ENCODE measurements around the gene RAD51B.
A peak's percentile ranks its signal among the peaks of the same experiment; 100 is the strongest.

Gene RAD51B

DNA sequence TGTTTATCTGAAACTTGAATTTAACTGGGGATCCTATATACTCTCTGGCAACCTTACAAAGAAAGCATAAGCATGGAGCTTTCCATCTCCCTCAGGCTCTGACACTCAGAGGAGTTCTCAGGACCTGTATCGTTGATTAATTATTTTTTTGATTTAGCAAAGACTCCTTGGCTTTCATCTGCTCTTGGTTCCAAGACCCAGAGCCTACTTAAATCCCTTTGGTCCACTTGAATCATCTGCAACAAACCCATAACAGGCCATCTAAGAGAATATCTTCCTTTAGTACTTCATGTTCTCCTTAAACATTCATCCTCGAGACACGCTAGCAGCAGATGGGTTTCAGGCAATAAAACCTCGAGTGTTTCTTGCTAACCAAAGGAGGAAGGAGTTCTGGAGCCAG, 887.9 kb downstream of the RAD51B start:
- peak; percentile 48 for DNase-seq

DNA sequence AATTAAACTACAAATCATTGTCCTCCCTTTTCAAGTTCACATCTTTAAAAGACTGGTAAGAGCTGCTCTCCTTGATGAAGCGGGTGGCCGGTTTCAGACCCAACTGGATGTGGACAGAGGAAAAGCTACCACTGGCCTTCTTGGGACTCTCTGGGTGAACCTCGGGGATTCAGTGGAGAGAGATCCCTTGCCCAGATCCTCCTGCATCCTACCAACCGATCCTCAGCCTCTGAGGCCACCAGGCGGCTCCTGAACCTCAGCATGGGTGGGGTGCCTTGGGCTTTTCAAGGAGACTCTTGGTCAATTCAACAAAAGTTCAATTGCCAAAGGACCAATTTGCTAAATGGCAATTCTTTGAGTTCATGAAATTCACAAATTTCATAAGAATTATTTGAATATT, 888.8 kb downstream of the RAD51B start:
- no peak for DNase-seq

DNA sequence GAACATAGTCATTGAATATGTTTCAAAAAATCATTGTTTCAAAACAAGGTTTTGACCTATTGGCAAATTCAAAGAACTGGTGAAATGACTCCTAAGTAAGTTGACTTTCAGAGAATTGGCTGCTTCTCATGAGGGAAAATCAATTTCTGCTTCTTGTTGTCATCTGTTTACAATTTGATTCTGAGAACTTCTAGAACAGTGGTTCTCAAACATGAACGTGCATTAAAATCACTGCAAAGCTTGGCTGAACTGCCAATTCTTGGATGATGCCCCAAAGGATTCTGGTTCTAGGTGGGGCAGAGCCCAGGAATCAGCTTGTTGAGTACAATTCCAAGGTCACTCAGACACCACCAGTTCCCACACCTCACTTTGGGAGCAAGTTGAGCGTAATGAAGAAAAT, 889.4 kb downstream of the RAD51B start:
- DNase-seq, result no peak

DNA sequence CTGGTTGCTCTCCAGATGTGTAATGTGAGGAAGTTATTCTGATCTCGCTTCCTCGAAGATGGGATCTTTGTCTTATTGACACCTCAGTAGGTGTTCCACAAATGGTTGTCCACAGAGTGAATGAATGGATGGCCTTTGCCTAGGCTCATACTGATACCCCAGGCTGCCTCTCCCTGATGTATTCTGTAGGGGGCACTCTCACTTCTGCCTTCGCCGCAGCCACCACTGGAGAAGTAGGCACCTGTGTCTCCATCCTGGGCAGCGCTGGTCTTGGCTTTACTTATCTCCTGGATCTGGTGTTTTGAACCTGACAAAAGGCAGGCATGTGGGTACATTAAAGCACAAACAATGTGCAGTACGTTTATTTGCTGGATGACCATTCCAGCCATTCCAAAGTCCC, 891.2 kb downstream of the RAD51B start:
- DNase-seq, result no peak

DNA sequence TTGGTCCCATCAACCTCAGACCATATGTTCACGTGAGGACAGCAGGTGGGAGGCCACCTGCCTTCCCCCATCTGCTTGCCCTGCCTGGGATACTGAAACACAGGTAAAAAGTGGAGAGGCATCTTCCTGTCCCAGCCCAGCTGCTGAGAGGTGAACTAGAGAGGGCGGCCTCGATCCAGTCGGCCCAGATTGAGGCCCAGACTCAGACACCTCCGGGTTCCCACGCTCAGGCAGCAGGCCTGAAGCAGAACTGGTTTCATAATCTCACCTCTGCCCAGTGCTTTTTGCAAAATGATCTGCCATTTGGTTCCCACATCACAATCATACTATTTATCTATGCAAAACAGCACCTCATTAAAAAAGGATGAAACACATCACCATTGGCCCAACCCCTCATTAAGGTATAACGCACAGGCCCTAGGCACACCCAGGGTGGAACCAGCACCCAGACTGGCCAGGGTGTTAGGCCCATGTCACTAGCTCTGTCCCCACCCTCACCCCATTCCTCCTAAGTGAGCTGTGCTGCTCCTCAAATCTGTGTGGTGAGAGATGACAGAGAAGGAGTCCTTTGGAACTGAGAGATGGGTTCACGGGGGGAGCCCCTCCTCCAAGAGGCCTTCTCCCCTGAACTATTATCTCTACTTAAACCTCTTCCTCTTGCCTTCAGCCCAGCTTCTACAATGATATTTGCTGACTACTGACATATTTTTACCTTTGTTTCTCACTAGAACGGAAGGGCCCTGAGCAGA, 892.2 kb downstream of the RAD51B start:
- DNase-seq, result no peak

DNA sequence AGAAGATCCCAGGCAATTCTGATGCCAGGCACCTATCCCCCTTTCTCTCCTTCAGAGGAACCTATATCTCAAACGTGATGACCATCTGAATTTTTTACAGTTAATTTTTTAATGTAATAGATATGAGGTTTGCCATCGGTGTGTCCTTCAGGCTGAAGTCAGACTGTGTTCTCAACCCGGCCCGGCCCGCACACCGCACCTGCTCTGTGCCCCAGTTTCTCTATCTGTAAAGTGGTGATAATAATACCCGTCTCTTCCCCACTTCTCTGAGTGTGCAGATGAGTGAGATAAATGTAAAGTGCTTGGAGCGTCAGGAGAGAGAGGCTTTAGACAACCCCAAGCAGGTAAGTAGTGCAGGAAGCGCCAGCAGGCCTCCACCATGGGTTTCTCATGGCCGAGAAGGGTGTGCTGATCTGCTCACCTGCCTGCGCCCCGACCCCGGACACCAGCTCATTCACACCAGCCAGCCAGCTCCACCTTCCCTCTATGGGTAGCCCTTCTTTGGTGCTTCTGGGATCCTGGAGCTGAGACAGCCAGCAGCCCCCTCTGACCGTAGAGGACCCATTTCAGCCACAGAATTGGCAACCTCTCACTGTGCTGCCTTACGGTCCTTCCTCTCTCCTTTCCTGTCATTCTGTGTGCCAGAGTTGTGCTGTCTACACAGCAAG, 893.3 kb downstream of the RAD51B start:
- DNase-seq, result no peak

DNA sequence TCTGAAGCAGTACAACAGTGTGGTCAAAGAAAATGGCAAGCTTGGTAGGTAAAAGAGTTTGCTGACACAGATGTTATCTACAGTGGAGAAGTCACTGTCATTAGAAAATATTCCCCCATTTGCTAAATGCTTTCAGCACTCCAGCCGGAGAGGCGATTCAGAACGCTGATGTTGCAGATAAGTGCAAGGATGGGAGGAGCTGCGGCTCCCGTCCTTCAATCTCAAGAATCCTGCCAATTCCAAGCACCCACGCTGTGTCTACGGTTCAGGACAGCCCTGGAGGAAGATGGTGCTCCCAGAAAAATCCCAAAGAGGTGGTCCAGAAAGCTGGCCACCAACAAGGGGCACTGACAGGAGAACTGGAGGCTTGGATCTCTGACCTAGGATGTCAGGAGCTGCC, 894.2 kb downstream of the RAD51B start:
- DNase-seq, result no peak

DNA sequence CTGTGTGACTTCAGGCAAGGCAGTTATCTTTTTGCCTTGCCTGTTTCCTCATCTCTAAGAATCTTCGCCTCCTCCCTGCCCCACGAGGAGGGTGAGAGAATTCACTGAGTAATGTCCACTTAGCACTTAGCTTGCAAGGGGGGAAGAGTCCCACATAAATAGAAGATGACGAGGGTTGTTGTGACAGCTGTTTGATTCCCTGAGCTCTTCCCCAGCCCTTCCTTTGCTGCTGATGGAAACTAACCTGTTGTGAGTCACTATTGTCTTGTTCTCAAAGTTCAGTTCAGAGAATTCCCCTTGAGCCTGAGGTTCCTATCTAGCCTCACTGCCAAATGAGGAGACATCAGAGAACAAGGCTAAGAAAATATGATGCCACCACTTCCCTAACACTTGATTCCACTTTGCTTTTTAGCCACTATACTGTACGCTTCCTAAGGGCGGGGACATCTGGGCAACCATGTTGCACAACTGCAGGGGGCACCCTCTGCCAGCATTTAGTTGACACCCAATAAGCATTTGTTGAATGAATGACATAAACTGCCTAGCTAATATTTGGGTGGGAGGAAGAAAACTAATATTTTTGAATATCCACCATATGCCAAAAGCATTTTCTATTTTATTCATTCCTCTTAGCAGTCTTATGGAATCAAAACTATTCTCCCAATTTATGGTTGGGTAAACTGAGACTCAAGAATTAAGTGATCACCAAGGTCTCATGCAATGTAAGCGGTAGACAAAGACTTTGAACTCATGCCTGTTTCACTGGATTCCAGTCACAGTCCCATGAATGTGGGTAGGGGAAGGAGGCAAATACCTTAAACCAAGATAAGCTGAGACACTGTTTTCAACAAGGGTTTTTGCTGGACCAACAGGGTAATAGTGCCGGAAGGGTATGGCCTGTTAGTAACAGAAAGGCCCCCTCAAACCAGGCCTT, 895.7 kb downstream of the RAD51B start:
- DNase-seq, result no peak

DNA sequence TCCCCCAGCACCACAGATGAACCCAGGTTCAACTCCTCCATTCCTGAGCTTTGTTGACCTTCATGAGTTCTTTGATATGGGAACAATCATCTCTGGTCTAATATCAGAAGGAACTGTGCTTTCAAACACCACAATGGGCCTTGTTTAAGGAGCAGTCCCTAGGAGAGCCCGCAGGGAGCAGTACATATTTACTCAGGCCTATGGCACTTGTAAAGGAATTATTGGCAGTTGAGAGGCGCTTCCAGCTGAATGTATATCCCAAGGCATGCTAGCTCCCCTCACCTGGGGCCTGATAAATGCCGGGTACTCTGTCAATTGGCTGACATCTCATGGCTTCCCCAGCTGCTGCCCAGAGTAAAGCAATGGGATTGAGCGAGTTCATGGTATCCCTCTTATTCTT, 897.1 kb downstream of the RAD51B start:
- no peak for DNase-seq

DNA sequence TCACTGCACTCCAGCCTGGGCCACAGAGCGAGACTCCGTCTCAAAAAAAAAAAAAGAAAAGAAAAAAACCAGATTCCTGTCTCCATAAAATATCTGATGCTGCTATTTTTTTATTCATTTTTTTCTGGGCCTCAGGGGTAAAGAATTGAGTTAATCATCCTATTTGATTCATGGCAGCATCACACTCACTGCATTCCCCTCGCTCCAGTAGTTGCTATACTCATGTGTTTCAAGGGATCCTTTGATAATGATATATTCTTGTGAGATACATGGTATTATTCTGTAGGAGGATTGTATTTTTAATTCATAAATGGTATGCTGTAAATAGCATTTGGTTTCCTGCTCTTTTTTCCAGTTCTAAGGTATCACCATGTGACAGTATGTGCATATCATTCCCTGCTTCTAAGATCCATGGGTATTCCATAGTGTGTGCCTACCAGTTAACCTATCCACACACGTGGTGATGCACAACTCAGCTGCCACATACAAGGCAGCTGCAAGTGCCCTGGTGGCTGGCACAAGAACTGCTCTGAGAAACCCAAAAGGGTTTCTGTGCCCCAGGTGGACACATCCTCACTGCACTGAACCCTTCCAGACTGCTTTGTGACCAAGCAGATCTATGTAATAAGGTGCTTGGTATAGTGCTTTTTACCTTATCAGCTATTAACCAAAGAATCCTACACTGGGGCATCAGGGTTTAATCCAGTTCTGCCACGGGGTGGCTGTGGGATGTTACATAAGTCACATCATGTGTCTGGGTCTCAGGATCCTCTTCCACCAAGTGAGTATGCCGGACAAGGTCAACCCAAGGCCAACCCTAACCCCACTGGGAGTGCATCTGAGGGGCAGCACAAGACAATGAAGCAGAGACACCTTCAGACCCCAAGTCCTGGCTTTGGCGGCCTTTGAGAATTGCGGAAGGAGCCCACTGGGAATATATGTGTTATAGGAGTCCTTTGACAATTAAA, 898.7 kb downstream of the RAD51B start:
- DNase-seq, result no peak

DNA sequence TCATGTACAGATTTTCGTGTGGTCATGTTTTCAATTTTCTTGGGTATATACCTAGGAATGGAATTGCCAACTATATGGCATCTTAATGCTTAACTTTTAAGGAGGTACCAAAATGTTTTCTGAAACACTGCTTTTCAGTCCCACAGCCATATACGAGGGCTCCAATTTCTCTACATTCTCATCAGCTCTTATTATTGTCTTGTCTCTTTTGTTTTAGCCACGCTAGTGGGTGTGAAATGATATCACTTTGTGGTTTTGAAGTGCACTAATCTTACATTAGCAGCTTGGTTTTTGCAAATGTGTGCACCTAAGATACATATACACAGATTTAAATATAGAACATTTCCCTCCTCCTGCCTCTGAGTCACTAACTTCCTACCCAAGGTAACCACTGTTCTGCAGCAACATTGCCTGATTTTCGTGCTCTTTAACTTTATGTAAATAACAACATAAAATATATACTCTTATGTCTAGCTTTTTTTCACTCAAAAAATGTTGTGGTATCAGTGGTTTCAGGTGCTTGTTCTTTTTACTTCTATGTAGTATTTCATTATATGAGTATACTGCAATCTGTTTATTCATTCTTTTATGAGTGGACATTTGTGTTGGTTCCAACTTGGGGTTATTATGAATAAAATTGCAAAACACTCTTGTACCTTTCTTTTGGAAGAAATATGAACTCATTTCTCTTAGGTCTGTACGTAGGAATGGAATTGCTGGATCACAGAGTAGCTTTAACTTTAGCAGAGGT, 900.2 kb downstream of the RAD51B start:
- DNase-seq, result no peak

DNA sequence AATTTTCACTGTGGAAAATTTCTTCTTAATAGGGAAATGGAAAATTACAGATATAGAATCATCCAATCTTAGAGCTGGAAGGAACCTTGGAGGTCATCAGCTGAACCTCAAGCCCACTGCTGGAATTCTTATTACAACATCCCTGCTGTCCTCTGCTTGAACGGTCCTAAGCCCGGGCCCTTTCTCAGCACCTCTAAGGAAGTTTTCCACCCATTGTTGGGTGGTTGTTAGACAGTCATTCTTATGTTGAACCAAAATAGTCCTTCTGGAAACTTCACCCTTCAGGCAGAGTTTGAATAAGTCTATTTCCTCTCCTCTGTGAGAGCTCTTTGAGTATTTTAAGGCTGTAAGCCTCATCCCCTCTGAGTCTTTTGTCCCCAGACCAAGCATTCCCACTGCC, 902.6 kb downstream of the RAD51B start:
- no peak for DNase-seq

DNA sequence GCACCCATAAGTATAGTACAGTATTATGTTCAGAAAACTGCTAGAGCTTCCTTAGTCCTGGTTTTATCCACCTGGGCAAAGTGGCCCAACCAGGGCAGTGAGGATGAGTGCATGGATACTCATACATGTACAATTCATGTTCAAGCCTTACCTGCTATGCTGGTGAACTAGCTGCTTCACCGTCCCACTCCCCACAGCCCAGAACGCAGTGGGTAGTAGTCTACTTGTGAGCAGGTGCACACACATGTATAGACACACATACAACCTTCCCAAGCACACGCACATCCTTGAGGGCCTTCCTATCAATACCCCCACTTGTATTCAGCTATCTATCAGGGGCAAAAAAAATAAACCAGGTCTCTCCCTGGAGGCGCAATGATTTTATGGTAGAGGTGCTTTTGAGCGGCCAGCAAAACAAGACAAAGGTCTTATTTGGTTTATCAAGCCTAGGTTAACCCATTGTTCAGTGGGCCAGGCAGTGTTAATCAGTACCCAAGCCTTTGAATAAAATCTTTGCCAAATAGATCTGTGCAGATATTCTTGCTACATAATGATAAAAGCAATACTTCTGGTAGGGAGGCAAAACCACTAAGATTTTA, 903.5 kb downstream of the RAD51B start:
- DNase-seq, result no peak

DNA sequence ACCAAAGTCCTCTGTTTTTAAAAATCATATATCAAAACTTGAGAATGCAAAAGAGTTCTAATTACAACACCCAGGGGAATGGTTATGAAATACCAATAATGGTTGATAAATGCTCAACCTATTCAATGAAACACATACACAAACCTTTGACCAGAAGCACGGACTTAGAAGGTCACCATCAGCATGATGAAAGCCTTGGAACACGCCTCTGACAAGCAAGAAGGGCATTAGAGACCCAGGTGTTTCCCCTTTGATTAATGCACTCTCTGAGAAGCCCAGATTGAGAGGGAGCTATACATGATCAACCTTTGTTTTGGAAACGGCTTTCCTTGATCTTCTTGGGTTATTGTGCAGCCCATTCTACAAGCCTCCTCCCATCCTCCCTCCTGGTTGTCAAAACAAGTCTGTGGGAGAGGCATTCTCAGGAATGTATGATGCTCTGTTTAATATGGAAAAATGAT, 904.3 kb downstream of the RAD51B start:
- no peak for DNase-seq

DNA sequence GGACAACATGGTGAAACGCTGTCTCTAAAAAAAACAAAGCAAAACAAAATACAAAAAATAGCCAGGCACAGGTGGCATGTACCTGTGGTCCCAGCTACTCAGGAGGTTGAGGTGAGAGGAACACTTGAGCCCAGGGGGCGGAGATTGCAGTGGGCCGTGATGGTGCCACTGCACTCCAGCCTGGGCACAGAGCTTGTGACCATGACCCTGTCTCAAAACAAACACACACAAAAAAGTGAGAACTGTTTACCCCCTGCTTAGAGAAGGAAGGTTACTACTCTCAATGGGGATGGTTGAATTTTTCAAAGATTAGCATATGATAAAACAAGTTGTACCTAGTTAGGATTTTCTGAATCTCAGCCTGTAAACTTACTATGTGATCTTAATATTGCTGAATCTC, 905.3 kb downstream of the RAD51B start:
- DNase-seq, result no peak

DNA sequence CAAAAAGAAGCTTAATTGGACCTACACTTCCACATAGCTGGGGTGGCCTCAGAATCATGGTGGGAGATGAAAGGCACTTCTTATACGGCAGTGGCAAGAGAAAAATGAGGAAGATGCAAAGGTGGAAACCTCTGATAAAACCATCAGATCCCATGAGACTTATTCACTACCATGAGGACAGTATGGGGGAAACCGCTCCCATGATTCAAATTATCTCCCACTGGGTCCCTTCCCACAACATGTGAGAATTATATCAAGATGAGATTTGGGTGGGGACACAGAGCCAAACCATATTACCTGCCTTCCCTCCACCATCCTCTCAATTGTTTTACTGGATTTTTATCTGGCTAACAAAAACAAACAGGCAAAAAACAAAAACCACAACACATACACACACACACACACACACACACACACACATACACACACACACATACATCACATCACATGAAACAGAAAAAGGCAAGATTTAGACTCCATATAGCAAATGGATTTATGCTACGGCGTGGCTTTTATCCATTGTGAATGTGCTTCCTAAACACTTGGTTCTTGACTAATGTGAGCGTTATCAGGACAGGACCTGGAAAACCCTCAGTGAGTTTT, 906.6 kb downstream of the RAD51B start:
- DNase-seq, result no peak

DNA sequence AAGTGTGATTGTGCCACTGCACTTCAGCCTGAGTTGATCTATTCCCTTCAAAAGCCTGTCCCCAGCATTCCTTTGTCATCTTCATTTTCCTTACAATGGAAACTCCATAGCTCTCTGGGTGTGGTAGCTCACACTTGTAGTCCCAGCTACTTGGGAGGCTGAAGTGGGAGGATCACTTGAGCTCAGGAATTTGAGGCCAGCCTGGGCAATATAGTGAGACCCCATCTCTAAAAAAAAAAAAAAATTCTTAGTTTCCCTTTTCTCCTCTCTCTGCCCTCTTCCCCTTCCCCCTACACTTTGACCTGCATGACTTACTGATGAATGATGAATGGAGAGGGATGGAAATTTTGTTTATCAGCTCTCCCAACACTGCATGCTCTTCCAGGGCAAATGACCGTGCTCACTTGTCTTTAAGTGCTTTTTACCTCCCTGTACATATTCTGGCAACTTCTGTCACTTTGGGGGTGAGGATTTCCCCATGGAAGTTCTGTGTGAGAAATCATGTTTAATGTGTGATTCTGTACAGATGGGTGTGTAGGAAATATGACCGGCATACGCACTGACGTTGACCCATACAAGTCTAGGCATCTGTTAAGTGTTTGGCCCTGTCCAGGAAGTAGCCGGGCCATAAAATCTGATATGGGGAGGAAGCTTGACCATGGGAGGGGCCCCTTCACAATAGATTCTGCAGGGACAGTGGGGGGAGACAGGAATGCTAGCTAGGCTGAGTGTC, 907.9 kb downstream of the RAD51B start:
- DNase-seq, result no peak

DNA sequence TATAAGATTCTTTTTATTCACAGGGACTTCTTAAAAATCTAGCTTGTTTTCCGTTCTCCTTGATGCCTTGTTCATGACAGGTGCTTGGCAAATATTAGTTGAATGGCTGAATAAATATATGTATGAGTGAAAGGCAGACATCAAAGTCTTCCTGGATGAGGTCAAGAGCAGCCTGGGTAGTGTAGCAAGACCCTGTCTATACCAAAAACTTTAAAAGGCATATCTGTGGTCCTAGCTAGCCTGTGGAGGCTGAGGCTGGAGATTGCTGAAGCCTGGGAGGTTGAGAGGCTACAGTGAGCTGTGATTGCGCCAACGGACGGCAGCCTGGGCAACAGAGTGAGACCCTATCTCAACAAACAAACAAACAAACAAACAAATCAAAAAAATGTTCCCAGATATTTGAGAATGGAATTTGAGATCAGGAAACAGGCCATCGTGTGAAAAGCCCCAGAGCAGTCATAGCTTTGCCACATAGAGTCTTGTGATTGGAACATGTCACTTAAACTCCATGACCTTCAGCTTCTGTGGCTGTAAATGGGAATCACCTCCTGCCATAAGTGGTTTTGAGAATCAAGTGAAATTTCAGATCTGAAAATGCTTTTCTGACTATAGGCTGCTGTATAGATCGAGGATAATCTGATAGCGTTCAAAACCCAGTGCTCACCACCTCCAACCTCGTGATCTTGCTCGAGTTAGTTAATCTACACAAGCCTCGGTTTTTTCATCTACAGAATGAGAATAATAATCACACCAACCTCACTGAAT, 908.9 kb downstream of the RAD51B start:
- DNase-seq, result no peak

DNA sequence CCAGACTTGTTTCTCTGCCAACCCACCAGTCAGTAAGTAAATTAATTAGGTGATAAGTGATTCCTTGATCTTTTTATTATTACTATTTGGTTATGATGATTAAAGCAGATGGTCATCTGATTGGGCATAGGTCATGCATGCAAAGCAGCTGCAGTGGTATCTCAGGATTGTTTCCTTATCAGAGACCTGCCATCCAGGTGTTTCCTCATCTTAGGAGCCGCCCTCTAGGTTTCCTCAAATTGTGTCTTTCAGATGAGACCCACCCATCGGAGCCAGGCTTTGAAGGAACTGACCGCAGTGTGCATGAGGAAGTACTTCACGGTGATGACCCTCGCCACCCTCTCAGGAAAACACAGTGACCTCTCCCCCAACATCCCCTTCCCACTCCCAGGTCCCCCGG, 910.0 kb downstream of the RAD51B start:
- no peak for DNase-seq

Data from NCI-H524 treated with DMSO at 0.1 percent for 48 hours (cell line).